ENCODE measurements around the gene DGKB.

Gene DGKB

GRCh38 chr7:14602851-14603250 is 299.7 kb downstream of the DGKB start:
- no peaks in the 10 kb centered on the region for H3K27me3 Mint-ChIP-seq
- no peaks in the 10 kb centered on the region for H3K36me3 Mint-ChIP-seq (ENCODE audit: low read depth)
- no peaks in the 10 kb centered on the region for H3K4me1 Mint-ChIP-seq (ENCODE audit: low read depth)
- no peak overlapping the region for H3K27ac Mint-ChIP-seq
- H3K4me3 Mint-ChIP-seq, result no peak overlapping the region
- H3K9me3 Mint-ChIP-seq, result no peaks in the 10 kb centered on the region

GRCh38 chr7:14600766-14601367 is 301.7 kb downstream of the DGKB start:
- Mint-ChIP-seq H3K27me3 (no peaks in the 10 kb centered on the region), H3K4me1 (ENCODE audit: low read depth) (no peaks in the 10 kb centered on the region), H3K27ac (no peak overlapping the region), H3K9me3 (no peaks in the 10 kb centered on the region), H3K36me3 (ENCODE audit: low read depth) (no peaks in the 10 kb centered on the region), H3K4me3 (no peak overlapping the region)

- H3K4me1 Mint-ChIP-seq (ENCODE audit: low read depth), result no peaks in the 10 kb centered on the region
- H3K9me3 Mint-ChIP-seq, result no peaks in the 10 kb centered on the region
- H3K4me3 Mint-ChIP-seq, result no peak overlapping the region
- no peaks in the 10 kb centered on the region for H3K36me3 Mint-ChIP-seq (ENCODE audit: low read depth)
- H3K27me3 Mint-ChIP-seq, result no peaks in the 10 kb centered on the region
- no peak overlapping the region for H3K27ac Mint-ChIP-seq
Observed at GRCh38 chr7:14598978-14599377, 303.6 kb downstream of the DGKB start.

- Mint-ChIP-seq H3K9me3 (no peaks in the 10 kb centered on the region), H3K4me1 (ENCODE audit: low read depth) (no peaks in the 10 kb centered on the region), H3K27me3 (no peaks in the 10 kb centered on the region), H3K36me3 (ENCODE audit: low read depth) (no peaks in the 10 kb centered on the region), H3K4me3 (no peak overlapping the region), H3K27ac (no peak overlapping the region)
Observed at GRCh38 chr7:14596421-14596820, 306.1 kb downstream of the DGKB start.

- Mint-ChIP-seq H3K27me3 (no peaks in the 10 kb centered on the region), H3K9me3 (peaks cover 9% of the 10 kb centered on the region), H3K4me3 (no peak overlapping the region), H3K36me3 (ENCODE audit: low read depth) (no peaks in the 10 kb centered on the region), H3K4me1 (ENCODE audit: low read depth) (no peaks in the 10 kb centered on the region), H3K27ac (no peak overlapping the region)
Observed at GRCh38 chr7:14590206-14590605, 312.3 kb downstream of the DGKB start.

GRCh38 chr7:14585232-14585631 is 317.3 kb downstream of the DGKB start:
- Mint-ChIP-seq H3K27me3 (no peaks in the 10 kb centered on the region), H3K9me3 (peaks cover 9% of the 10 kb centered on the region), H3K36me3 (ENCODE audit: low read depth) (no peaks in the 10 kb centered on the region), H3K4me3 (no peak overlapping the region), H3K27ac (no peak overlapping the region), H3K4me1 (ENCODE audit: low read depth) (no peaks in the 10 kb centered on the region)

- H3K27ac Mint-ChIP-seq, result no peak overlapping the region
- H3K27me3 Mint-ChIP-seq, result no peaks in the 10 kb centered on the region
- H3K9me3 Mint-ChIP-seq, result peaks cover 11% of the 10 kb centered on the region
- no peak overlapping the region for H3K4me3 Mint-ChIP-seq
- H3K4me1 Mint-ChIP-seq (ENCODE audit: low read depth), result no peaks in the 10 kb centered on the region
- no peaks in the 10 kb centered on the region for H3K36me3 Mint-ChIP-seq (ENCODE audit: low read depth)
Observed at GRCh38 chr7:14583518-14583917, 319.0 kb downstream of the DGKB start.

GRCh38 chr7:14582010-14582409 is 320.5 kb downstream of the DGKB start:
- H3K36me3 Mint-ChIP-seq (ENCODE audit: low read depth), result no peaks in the 10 kb centered on the region
- no peaks in the 10 kb centered on the region for H3K4me1 Mint-ChIP-seq (ENCODE audit: low read depth)
- peaks cover 11% of the 10 kb centered on the region for H3K9me3 Mint-ChIP-seq
- H3K27me3 Mint-ChIP-seq, result no peaks in the 10 kb centered on the region
- H3K4me3 Mint-ChIP-seq, result no peak overlapping the region
- no peak overlapping the region for H3K27ac Mint-ChIP-seq

GRCh38 chr7:14579971-14580370 is 322.6 kb downstream of the DGKB start:
- Mint-ChIP-seq H3K36me3 (ENCODE audit: low read depth) (no peaks in the 10 kb centered on the region), H3K27me3 (no peaks in the 10 kb centered on the region), H3K9me3 (peaks cover 2% of the 10 kb centered on the region), H3K4me1 (ENCODE audit: low read depth) (no peaks in the 10 kb centered on the region), H3K4me3 (no peak overlapping the region), H3K27ac (no peak overlapping the region)

- Mint-ChIP-seq H3K27ac (no peak overlapping the region), H3K36me3 (ENCODE audit: low read depth) (no peaks in the 10 kb centered on the region), H3K9me3 (peaks cover 2% of the 10 kb centered on the region), H3K4me3 (no peak overlapping the region), H3K27me3 (no peaks in the 10 kb centered on the region), H3K4me1 (ENCODE audit: low read depth) (no peaks in the 10 kb centered on the region)
Observed at GRCh38 chr7:14576578-14576977, 326.0 kb downstream of the DGKB start.

GRCh38 chr7:14570750-14571607 is 331.6 kb downstream of the DGKB start:
- no peaks in the 10 kb centered on the region for H3K27me3 Mint-ChIP-seq
- no peak overlapping the region for H3K27ac Mint-ChIP-seq
- H3K4me3 Mint-ChIP-seq, result no peak overlapping the region
- peaks cover 4% of the 10 kb centered on the region for H3K9me3 Mint-ChIP-seq
- no peaks in the 10 kb centered on the region for H3K36me3 Mint-ChIP-seq (ENCODE audit: low read depth)
- H3K4me1 Mint-ChIP-seq (ENCODE audit: low read depth), result no peaks in the 10 kb centered on the region

- no peaks in the 10 kb centered on the region for H3K36me3 Mint-ChIP-seq (ENCODE audit: low read depth)
- no peak overlapping the region for H3K4me3 Mint-ChIP-seq
- no peaks in the 10 kb centered on the region for H3K4me1 Mint-ChIP-seq (ENCODE audit: low read depth)
Observed at GRCh38 chr7:14552060-14552459, 350.5 kb downstream of the DGKB start.

GRCh38 chr7:14551310-14551709 is 351.2 kb downstream of the DGKB start:
- no peak overlapping the region for H3K4me3 Mint-ChIP-seq
- H3K4me1 Mint-ChIP-seq (ENCODE audit: low read depth), result no peaks in the 10 kb centered on the region
- H3K36me3 Mint-ChIP-seq (ENCODE audit: low read depth), result no peaks in the 10 kb centered on the region
- H3K27me3 Mint-ChIP-seq, result no peaks in the 10 kb centered on the region
- no peak overlapping the region for H3K27ac Mint-ChIP-seq
- H3K9me3 Mint-ChIP-seq, result no peaks in the 10 kb centered on the region

More at GRCh38 chr7:14552060-14552459, 350.5 kb downstream of the DGKB start:
- H3K27me3 Mint-ChIP-seq, result no peaks in the 10 kb centered on the region
- H3K9me3 Mint-ChIP-seq, result no peaks in the 10 kb centered on the region
- no peak overlapping the region for H3K27ac Mint-ChIP-seq

- H3K4me1 Mint-ChIP-seq (ENCODE audit: low read depth), result no peaks in the 10 kb centered on the region
- H3K4me3 Mint-ChIP-seq, result no peak overlapping the region
- H3K27me3 Mint-ChIP-seq, result no peaks in the 10 kb centered on the region
- H3K27ac Mint-ChIP-seq, result no peak overlapping the region
- H3K36me3 Mint-ChIP-seq (ENCODE audit: low read depth), result no peaks in the 10 kb centered on the region
- peaks cover 7% of the 10 kb centered on the region for H3K9me3 Mint-ChIP-seq
Observed at GRCh38 chr7:14542624-14543023, 359.9 kb downstream of the DGKB start.

GRCh38 chr7:14521183-14521582 is 381.4 kb downstream of the DGKB start:
- Mint-ChIP-seq H3K27ac (no peak overlapping the region), H3K9me3 (peaks cover 8% of the 10 kb centered on the region), H3K36me3 (ENCODE audit: low read depth) (no peaks in the 10 kb centered on the region), H3K27me3 (no peaks in the 10 kb centered on the region), H3K4me3 (no peak overlapping the region), H3K4me1 (ENCODE audit: low read depth) (no peaks in the 10 kb centered on the region)

- H3K4me1 Mint-ChIP-seq (ENCODE audit: low read depth), result no peaks in the 10 kb centered on the region
- no peak overlapping the region for H3K27ac Mint-ChIP-seq
- H3K36me3 Mint-ChIP-seq (ENCODE audit: low read depth), result no peaks in the 10 kb centered on the region
- no peak overlapping the region for H3K4me3 Mint-ChIP-seq
- peaks cover 7% of the 10 kb centered on the region for H3K9me3 Mint-ChIP-seq
- no peaks in the 10 kb centered on the region for H3K27me3 Mint-ChIP-seq
Observed at GRCh38 chr7:14510268-14510667, 392.3 kb downstream of the DGKB start.
